ENCODE results near the gene CHMP2B. TPM values are rescaled to one million over a fixed set of nuclear protein-coding genes. Genes with fewer than 3 reads are reported as not detected.

CHMP2B gene
- total and polyA plus RNA-seq, 2 donors (not counting 1 experiment from before 2014, with no cell fraction given), result 20.6 to 46.2 TPM

GRCh38 chr3:87218560-87218959, 8.5 kb upstream of the CHMP2B start:
- Histone ChIP-seq H3K4me3 (replicated peaks in 1 of 4; ENCODE audit: control extremely low read depth in 1 of 4, insufficient read depth in 1 of 4, low read depth in 3 of 4, low read length in 4 of 4) (no peak overlapping the region), H3K79me2 (ENCODE audit: control insufficient read depth, insufficient read depth, low read length) (no peaks in the 10 kb centered on the region), H3K4me2 (ENCODE audit: extremely low read depth, insufficient read depth, low read length) (no peak overlapping the region), H4K20me1 (ENCODE audit: control insufficient read depth, extremely low read depth, insufficient read depth, low read length) (no peaks in the 10 kb centered on the region), H2AFZ (ENCODE audit: low read length) (no peak overlapping the region), H3K4me1 (ENCODE audit: control insufficient read depth, extremely low read depth, insufficient read depth, low read length) (no peaks in the 10 kb centered on the region), H3K27ac (ENCODE audit: insufficient read depth, low read length) (no peak overlapping the region), H3K27me3 (ENCODE audit: control insufficient read depth, insufficient read depth, low read length) (no peaks in the 10 kb centered on the region), H3K9ac (ENCODE audit: insufficient read depth, low read length) (no peak overlapping the region), H3K9me3 (ENCODE audit: control insufficient read depth, insufficient read depth, low read depth, low read length) (no peaks in the 10 kb centered on the region), H3K36me3 (ENCODE audit: control insufficient read depth, insufficient read depth, low read length) (no peaks in the 10 kb centered on the region)
- TF ChIP-seq EZH2 (IDR thresholded peaks at IDR 0.05; ENCODE audit: low read length, missing control alignments), result no peak
- no peak for TF ChIP-seq CTCF (conservative IDR thresholded peaks at IDR 0.05 in 1 of 2, IDR thresholded peaks at IDR 0.05 in 1 of 2; ENCODE audit: low read depth in 1 of 2, low read length in 2 of 2)
- no peak for DNase-seq (ENCODE audit: low read depth in 2 of 2)

GRCh38 chr3:87219611-87220010, 7.5 kb upstream of the CHMP2B start:
- Histone ChIP-seq H3K36me3 (ENCODE audit: control insufficient read depth, insufficient read depth, low read length) (no peaks in the 10 kb centered on the region), H3K4me2 (ENCODE audit: extremely low read depth, insufficient read depth, low read length) (no peak overlapping the region), H3K27ac (ENCODE audit: insufficient read depth, low read length) (no peak overlapping the region), H3K9me3 (ENCODE audit: control insufficient read depth, insufficient read depth, low read depth, low read length) (no peaks in the 10 kb centered on the region), H2AFZ (ENCODE audit: low read length) (no peak overlapping the region), H3K4me3 (replicated peaks in 1 of 4; ENCODE audit: control extremely low read depth in 1 of 4, insufficient read depth in 1 of 4, low read depth in 3 of 4, low read length in 4 of 4) (no peak overlapping the region), H3K4me1 (ENCODE audit: control insufficient read depth, extremely low read depth, insufficient read depth, low read length) (no peaks in the 10 kb centered on the region), H4K20me1 (ENCODE audit: control insufficient read depth, extremely low read depth, insufficient read depth, low read length) (no peaks in the 10 kb centered on the region), H3K79me2 (ENCODE audit: control insufficient read depth, insufficient read depth, low read length) (no peaks in the 10 kb centered on the region), H3K27me3 (ENCODE audit: control insufficient read depth, insufficient read depth, low read length) (no peaks in the 10 kb centered on the region), H3K9ac (ENCODE audit: insufficient read depth, low read length) (no peak overlapping the region)
- TF ChIP-seq CTCF (conservative IDR thresholded peaks at IDR 0.05 in 1 of 2, IDR thresholded peaks at IDR 0.05 in 1 of 2; ENCODE audit: low read depth in 1 of 2, low read length in 2 of 2) (no peak), EZH2 (IDR thresholded peaks at IDR 0.05; ENCODE audit: low read length, missing control alignments) (no peak)
- peak in 1 of 2 donors; percentile 17 for DNase-seq (ENCODE audit: low read depth in 2 of 2)

GRCh38 chr3:87225659-87226058, 1.4 kb upstream of the CHMP2B start:
- Histone ChIP-seq H3K4me3 (replicated peaks in 1 of 4; ENCODE audit: control extremely low read depth in 1 of 4, insufficient read depth in 1 of 4, low read depth in 3 of 4, low read length in 4 of 4) (no peak overlapping the region), H3K9ac (ENCODE audit: insufficient read depth, low read length) (no peak overlapping the region), H2AFZ (ENCODE audit: low read length) (no peak overlapping the region), H3K9me3 (ENCODE audit: control insufficient read depth, insufficient read depth, low read depth, low read length) (no peaks in the 10 kb centered on the region), H4K20me1 (ENCODE audit: control insufficient read depth, extremely low read depth, insufficient read depth, low read length) (no peaks in the 10 kb centered on the region), H3K27me3 (ENCODE audit: control insufficient read depth, insufficient read depth, low read length) (no peaks in the 10 kb centered on the region), H3K27ac (ENCODE audit: insufficient read depth, low read length) (no peak overlapping the region), H3K79me2 (ENCODE audit: control insufficient read depth, insufficient read depth, low read length) (peaks cover 24% of the 10 kb centered on the region), H3K4me2 (ENCODE audit: extremely low read depth, insufficient read depth, low read length) (no peak overlapping the region), H3K36me3 (ENCODE audit: control insufficient read depth, insufficient read depth, low read length) (no peaks in the 10 kb centered on the region), H3K4me1 (ENCODE audit: control insufficient read depth, extremely low read depth, insufficient read depth, low read length) (no peaks in the 10 kb centered on the region)
- TF ChIP-seq CTCF (conservative IDR thresholded peaks at IDR 0.05 in 1 of 2, IDR thresholded peaks at IDR 0.05 in 1 of 2; ENCODE audit: low read depth in 1 of 2, low read length in 2 of 2), result no peak
- no peak for TF ChIP-seq EZH2 (IDR thresholded peaks at IDR 0.05; ENCODE audit: low read length, missing control alignments)
- peak in 1 of 2 donors; percentile 53 for DNase-seq (ENCODE audit: low read depth in 2 of 2)
